Heart right ventricle (tissue), 16 donors: ENCODE results near the gene AGTRAP. TPM values are rescaled to one million over a fixed set of nuclear protein-coding genes. Genes with fewer than 3 reads are reported as not detected.

Experiments used
- ATAC-seq, 8 donors: fragments of 200-7000 bp; cut with Tn5 transposase; one replicate each; pipeline ENCODE4 v1.9.1; 2020; ENCODE audit warnings: mild to moderate bottlenecking in 8 of 8, moderate library complexity in 8 of 8, moderate number of reproducible peaks in 1 of 8
- DNase-seq, 2 donors: peaks; one replicate each; pipeline ENCODE4 v3.0.0-alpha.2; 2020
- H3K27ac ChIP-seq, 10 donors: fragments of 200-600 bp; sonication (generic) in 2 of 10; one replicate each; pipeline versions ENCODE4 v1.5.0 to v1.8.0; 2020 to 2022; ENCODE audit warnings: mild to moderate bottlenecking in 3 of 10
- H3K27me3 ChIP-seq, 7 donors: fragments of 200-600 bp; one replicate each; pipeline ENCODE4 v1.8.0; 2021 to 2022; ENCODE audit warnings: mild to moderate bottlenecking in 2 of 7
- H3K36me3 ChIP-seq, 9 donors: fragments of 200-600 bp; sonication (generic) in 1 of 9; one replicate each; pipeline versions ENCODE4 v1.5.0 to v1.8.0; 2020 to 2022; ENCODE audit warnings: mild to moderate bottlenecking in 2 of 9
- H3K4me1 ChIP-seq, 9 donors: fragments of 200-600 bp; sonication (generic) in 1 of 9; one replicate each; pipeline versions ENCODE4 v1.5.0 to v1.8.0; 2020 to 2022; ENCODE audit warnings: mild to moderate bottlenecking in 4 of 9
- H3K4me3 ChIP-seq, 10 donors: fragments of 200-600 bp; sonication (generic) in 2 of 10; one replicate each; pipeline versions ENCODE4 v1.5.0 to v1.8.0; 2020 to 2022; ENCODE audit warnings: mild to moderate bottlenecking in 7 of 10, moderate library complexity in 2 of 10
- H3K9me3 ChIP-seq, 11 donors: fragments of 200-600 bp in 10 of 11; sonication (generic) in 2 of 11; one replicate each; pipeline versions ENCODE4 v1.5.0 to v1.8.0; 2013 to 2022; ENCODE audit warnings: mild to moderate bottlenecking in 2 of 11, control low read depth in 1 of 11, moderate library complexity in 1 of 11
- CTCF ChIP-seq, 9 donors: fragments of 200-600 bp; sonication (generic) in 2 of 9; IDR thresholded peaks; one replicate each; pipeline versions ENCODE4 v1.5.0 to v1.8.0; 2021 to 2022; ENCODE audit warnings: antibody characterized with exemption in 9 of 9, mild to moderate bottlenecking in 5 of 9, moderate library complexity in 1 of 9
- WGBS, 2 donors: extraction: QIAGEN DNeasy Blood & Tissue Kit; methylation state at CpG; one replicate each; pipeline ENCODE4 v1.1.7; 2013; ENCODE audit warnings: inconsistent platforms in 1 of 2; 5-methylcytosine and 5-hydroxymethylcytosine counted together
- intact Hi-C, 10 donors: fragments of 100-400 bp; cut with DNase I; formaldehyde crosslinking; loops; one replicate each; pipeline versions ENCODE4 v1.11.1 to v1.14.2; 2022
- polyA plus RNA-seq, 2 donors: library from polyadenylated mRNA; stranded (reverse); fragments of 200-250 nt; gene quantifications; one replicate each; pipeline ENCODE4 v1.2.3, GENCODE V29; 2013
- total RNA-seq, 10 donors: library from RNA; stranded (reverse); fragmentation: NEBNext Ultra II Directional in 3 of 10; extraction: Animal tissue kit (Norgen Biotek cat#: 25700) in 3 of 10; gene quantifications; one replicate each; pipeline versions ENCODE4 v1.2.1 to v1.2.4, GENCODE V29; 2021 to 2023
- donor health status: Arrhythmogenic right ventricular cardiomyopathy.
- donor health status: ischemic (EF 13 %, LVEDD 7.1; RV severe dilation, severe dysfunction).
- donor health status: healthy with polysubstance abuse.
- donor health status: DM: no; HTN: yes; CAD: no.
- donor health status: DM: no; HTN: no; CAD: no.
- donor health status: ischemic (EF 25% LVEDD 6.9; RV normal size, moderate dysfunction).
- donor health status: ischemic (EF 25% LVEDD 5.7; RV mildly dilated, moderate dysfunction).
- donor health status: healthy.
- donor health status: DM: yes; HTN: yes; CAD: no.
- donor health status: Ischemic cardiomyopathy.
- donor health status: ischemic (EF 35%, LVEDD 5.7; RV mildly dilated, moderate dysfunction).
- donor health status: nonischemic (EF 11% LVEDD 7.7; RV severe dilation, severe dysfunction).
- donor health status: DM: yes; HTN: yes; CAD: no.
- donor health status: PGD.
- donor health status: ischemic (EF 29% LVEDD 5.4; RV normal size, mild dysfunction).
- donor health status: nonischemic (EF 23%, LVEDD 6.1; RV moderate dilation, normal function).

Gene AGTRAP
- total and polyA plus RNA-seq, 12 donors: 12.9 to 96.7 (median 19.2) TPM

- DNase-seq (no peak), ATAC-seq (no peak)
- Histone ChIP-seq H3K4me1 (peaks cover 0 to 16% (median 11%) of the 10 kb centered on the region in 9 donors), H3K27me3 (peaks cover 0 to 30% (median 29%) of the 10 kb centered on the region in 7 donors), H3K36me3 (no peaks in the 10 kb centered on the region), H3K4me3 (no peak overlapping the region), H3K9me3 (no peaks in the 10 kb centered on the region), H3K27ac (peak overlapping the region in 3 of 10 donors; percentile 44 to 70 (median 50))
- TF ChIP-seq CTCF (IDR thresholded peaks at IDR 0.05): no peak
- intact Hi-C loops: no loop called here
- WGBS, 2 donors: 73 to 81% methylated on average over 11 of the region's 11 CpGs
Measured at GRCh38 chr1:11708554-11709350, 27.2 kb upstream of the AGTRAP start.

- no peak for TF ChIP-seq CTCF (IDR thresholded peaks at IDR 0.05)
- DNase-seq (no peak), ATAC-seq (no peak)
- peaks cover 0 to 31% (median 13%) of the 10 kb centered on the region in 7 donors for H3K27me3 ChIP-seq
- peaks cover 0 to 16% (median 11%) of the 10 kb centered on the region in 9 donors for H3K4me1 ChIP-seq
- intact Hi-C loops: no loop called here
- WGBS, 2 donors: 92% methylated on average over 5 of the region's 5 CpGs
- H3K27ac ChIP-seq: no peak overlapping the region
- H3K36me3 ChIP-seq: no peaks in the 10 kb centered on the region
- no peak overlapping the region for H3K4me3 ChIP-seq
- no peaks in the 10 kb centered on the region for H3K9me3 ChIP-seq
Measured at GRCh38 chr1:11711490-11711889, 24.4 kb upstream of the AGTRAP start.

- Histone ChIP-seq H3K27ac (no peak overlapping the region), H3K4me3 (no peak overlapping the region), H3K36me3 (no peaks in the 10 kb centered on the region), H3K4me1 (peaks cover 0 to 15% (median 10%) of the 10 kb centered on the region in 9 donors), H3K9me3 (no peaks in the 10 kb centered on the region), H3K27me3 (peaks cover 0 to 35% (median 13%) of the 10 kb centered on the region in 7 donors)
- WGBS, 2 donors: 89 to 92% methylated on average over 8 of the region's 8 CpGs
- no peak for TF ChIP-seq CTCF (IDR thresholded peaks at IDR 0.05)
- intact Hi-C loops: no loop called here
- no peak for ATAC-seq
- no peak for DNase-seq
Measured at GRCh38 chr1:11712285-11712684, 23.7 kb upstream of the AGTRAP start.

- ATAC-seq (no peak), DNase-seq (no peak)
- Histone ChIP-seq H3K36me3 (no peaks in the 10 kb centered on the region), H3K27me3 (peaks cover 0 to 35% (median 13%) of the 10 kb centered on the region in 7 donors), H3K4me3 (no peak overlapping the region), H3K4me1 (peaks cover 0 to 7% (median 2%) of the 10 kb centered on the region in 9 donors), H3K9me3 (no peaks in the 10 kb centered on the region), H3K27ac (no peak overlapping the region)
- no peak for TF ChIP-seq CTCF (IDR thresholded peaks at IDR 0.05)
- intact Hi-C loops: no loop called here
- WGBS, 2 donors: 77 to 79% methylated on average over 11 of the region's 11 CpGs
Measured at GRCh38 chr1:11713095-11713494, 22.8 kb upstream of the AGTRAP start.
